ENCODE data around the gene KCNA2.
A peak's percentile ranks its signal among the peaks of the same experiment; 100 is the strongest.

Gene KCNA2

DNA sequence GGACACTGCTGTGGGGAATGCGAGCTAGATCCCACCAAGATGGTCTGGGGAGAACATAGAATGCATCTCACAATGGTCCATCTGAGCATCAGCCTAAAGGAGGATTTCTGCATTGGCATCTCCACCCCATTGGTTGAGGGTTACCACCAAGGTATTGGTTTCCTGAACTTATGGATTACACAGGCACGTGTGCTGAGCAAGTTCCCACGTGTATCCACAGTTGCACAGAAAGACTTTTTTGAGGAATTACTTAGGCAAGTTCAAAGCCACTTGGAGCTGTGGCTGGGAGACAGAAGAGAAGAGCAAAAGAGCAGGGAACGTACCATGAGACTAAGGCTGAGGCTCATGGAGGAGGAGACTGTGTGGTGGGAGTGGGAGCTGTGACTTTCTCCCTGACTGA is 43.1 kb downstream of the KCNA2 start:
- DNase-seq: no peak

GRCh38 chr1:110561596-110561995 is 44.6 kb downstream of the KCNA2 start:
- DNase-seq: no peak

DNA sequence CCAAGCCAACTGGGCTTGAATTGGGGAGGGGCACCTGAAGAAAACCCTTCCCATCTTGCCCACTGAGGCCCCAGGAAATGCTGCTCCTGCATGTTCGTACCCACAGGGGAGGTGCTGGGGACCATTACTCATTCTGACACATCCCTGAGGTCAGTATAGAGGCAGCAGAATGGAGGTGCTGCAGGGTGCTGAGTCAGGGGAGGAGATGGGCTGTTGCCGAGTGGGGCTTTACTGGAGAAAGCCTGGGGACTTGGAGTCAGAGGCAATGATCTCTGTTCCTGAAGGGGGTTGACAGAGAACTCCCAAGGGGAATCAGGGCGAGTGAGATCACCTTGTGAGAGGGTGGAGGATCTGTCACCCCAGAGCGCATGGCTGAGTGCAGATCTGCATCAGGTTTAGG is 47.0 kb downstream of the KCNA2 start:
- no peak for DNase-seq

DNA sequence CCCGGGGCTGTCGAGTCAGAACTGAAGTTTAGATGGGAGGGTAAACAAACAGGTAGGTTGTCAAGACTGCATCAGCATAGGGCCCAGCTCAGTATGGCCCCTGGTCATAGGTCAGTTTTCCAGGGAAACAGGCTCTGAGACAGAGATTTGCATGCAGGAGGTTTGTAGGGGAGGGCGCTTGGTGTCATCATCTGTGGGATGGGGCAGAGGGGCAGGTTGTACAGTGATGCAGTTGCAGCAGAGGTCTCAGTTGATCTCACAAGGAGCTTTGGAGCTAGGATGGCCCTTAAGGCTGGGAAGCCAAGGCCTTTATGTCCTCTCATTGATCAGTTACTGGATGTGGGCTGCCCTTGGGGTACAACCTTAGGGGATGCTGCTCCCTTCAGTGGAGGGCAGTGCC is 48.7 kb downstream of the KCNA2 start:
- no peak for DNase-seq

GRCh38 chr1:110556471-110556807 is 49.7 kb downstream of the KCNA2 start:
- no peak for DNase-seq

DNA sequence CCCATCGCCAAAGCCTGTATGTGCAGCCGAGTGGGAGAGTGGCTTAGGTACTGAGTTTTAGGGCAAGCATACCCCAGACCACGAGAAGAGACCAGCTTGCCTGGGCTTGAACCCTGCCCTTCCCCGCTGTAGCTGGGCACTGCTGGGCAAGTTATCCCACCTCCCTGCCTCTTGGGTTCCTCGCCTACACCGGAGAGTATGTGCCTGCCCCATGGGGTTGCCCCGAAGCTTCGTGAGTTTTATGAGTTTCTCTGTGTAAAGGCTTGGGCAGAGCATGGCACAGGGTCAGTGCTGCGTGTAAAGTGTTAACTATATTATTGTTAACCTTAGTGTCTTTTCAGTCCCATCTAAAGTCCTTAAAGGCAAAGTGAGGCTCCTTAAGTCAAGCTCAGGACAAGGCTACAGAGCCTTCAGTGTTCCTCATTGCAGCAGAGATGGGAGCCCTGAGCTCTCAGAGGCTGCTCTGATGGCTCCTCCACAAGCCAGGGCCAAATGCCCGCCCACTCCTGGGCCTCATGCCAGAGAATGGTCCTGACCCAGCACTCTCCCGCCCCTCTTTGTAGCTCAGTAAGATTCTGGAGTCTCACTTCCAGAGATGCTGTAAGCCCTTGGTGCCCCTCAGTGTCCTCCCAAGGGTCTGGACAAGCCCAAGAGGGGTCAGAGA is 50.2 kb downstream of the KCNA2 start:
- no peak for DNase-seq

GRCh38 chr1:110554871-110555801 is 51.0 kb downstream of the KCNA2 start:
- peak; percentile 56 for DNase-seq

DNA sequence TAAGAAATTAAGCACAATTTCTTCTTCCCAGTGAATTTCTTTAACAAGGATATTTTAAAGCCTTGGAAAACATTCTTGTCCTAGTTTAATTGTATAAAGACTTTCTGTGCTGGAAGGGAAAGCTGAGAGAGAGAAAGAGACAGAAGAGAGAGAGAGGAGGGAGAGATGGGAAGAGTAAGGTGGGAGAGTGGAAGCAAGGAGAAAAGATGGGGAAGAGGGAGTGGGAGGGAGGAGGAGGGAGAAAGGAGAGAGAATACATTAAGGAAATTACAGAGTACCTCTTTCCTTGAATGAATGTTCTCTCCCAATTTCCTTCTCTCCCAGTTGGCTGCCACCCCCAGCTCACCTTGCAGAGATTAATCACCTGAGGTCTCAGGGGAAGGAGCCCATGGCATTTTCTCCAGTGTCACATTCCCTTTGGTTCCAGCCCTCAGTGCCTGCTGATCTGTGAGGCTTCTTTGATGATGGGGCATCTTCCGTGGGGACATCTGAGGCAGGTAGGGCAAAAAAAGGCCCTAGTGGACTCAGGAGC is 54.8 kb downstream of the KCNA2 start:
- no peak for DNase-seq

- DNase-seq: no peak
Measured at GRCh38 chr1:110549831-110550230, 56.3 kb downstream of the KCNA2 start.

- no peak for DNase-seq
Measured at GRCh38 chr1:110548381-110548780, 57.8 kb downstream of the KCNA2 start.

- DNase-seq: no peak
Measured at GRCh38 chr1:110547017-110547416, 59.1 kb downstream of the KCNA2 start.

- no peak for DNase-seq
Measured at GRCh38 chr1:110545492-110545891, 60.7 kb downstream of the KCNA2 start.

DNA sequence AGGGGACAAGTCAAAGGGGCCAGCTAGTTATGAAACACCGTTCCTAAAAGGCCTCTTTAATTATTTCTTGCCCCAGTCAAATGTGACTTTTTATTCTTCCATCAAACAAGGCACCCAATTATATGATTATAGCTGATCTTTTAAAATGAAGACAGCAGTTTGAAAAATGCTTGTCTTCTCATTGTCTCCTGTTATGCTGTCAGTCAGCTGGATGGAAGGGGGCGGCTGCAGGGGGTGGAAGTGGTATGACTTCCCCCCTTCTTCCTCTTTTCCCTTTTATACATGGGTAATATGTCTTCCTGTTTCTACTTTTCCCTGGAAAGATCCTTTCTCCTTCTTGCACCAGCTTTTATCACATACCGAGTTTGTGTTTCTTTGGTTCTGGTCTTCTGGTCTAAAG is 61.4 kb downstream of the KCNA2 start:
- DNase-seq: no peak
